HCEC 1CT (cell line): Measurements from ENCODE around the gene MYCL.
A peak's percentile ranks its signal among the peaks of the same experiment; 100 is the strongest.
"Not testable (repeated sequence)": the region's sequence is repeated elsewhere in the genome, so short reads cannot be mapped to it uniquely, and the experiment has no call there.

ENCODE experiments used
- DNase-seq: peaks from one replicate; pipeline ENCODE4 v3.0.0-alpha.2; 2017

Gene MYCL

DNA sequence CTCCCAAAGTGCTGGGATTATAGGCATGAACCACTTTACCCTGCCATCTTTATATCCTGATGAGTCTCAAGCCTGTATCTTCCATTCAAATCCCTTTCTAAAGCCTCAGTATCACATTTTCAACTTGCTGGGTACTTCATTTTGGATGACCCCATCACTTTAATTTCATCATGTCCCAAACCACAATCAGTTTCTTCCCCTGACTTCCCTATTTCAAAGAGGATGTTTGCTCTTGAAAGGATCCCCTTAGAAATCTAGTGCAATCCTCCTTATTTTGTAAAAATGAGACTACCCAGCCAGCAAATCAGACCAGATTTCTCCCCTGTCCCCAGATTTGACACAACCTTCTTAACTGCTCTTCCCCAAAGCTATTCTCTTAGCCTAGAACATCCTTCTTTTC lies 11.4 kb downstream of the MYCL start:
- no peak for DNase-seq

DNA sequence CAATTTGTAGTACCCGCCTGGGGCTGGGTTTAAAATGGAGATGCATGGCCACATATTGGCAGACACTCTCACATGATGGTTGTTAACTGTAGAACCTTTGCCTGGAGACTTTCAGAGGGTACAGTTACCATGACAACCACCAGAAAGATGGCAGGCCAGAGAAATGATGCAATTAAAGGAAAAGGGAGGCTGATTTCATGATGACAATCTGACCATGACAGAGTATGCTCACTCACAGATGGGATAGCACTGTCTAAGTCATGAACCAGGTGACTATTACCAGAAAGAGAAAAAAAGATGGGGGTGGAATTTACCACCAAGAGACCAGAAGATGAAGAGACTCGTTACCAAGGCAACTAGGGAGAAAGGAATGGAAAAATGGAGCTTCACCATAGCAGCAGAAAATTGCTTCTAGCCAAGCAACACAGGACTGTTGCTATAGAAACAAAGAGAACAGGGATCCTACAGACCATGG lies 14.9 kb downstream of the MYCL start:
- no peak for DNase-seq

DNA sequence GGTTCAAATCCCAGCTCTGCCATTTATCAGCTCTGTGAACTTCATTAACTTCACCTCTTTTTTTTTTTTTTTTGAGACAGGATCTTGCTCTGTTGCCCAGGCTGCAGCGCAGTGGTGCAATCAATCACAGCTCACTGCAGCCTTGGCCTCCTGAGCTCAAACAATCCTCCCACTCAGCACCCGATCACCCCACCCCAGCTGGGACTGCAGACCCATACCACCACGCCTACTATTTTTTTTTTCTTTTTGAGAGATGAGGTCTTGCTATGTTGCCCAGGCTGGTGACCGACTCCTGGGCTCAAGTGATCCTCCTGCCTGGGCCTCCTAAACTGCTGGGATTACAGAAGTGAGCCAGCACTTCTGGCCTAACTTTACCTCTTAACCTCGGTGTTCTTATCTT lies 16.2 kb downstream of the MYCL start:
- DNase-seq, result no peak

DNA sequence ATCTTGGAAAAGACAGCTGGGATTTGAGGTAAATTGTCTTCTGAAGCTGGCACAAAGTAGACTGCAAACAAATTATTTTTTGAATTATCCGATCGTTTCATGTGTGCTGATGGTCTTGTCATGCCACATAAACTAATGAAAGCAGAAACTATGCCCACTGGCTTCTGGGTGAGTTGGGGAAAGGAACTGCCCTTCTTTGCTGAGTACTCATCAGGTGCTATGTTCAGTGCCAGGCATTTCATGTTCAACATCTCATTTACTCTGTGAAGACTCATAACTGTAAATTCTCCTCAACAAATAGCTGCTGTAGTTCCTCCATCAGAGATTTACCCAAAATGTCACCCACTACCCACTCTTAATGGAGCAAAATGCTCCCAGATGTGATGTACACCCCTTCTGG lies 19.6 kb downstream of the MYCL start:
- no peak for DNase-seq

DNA sequence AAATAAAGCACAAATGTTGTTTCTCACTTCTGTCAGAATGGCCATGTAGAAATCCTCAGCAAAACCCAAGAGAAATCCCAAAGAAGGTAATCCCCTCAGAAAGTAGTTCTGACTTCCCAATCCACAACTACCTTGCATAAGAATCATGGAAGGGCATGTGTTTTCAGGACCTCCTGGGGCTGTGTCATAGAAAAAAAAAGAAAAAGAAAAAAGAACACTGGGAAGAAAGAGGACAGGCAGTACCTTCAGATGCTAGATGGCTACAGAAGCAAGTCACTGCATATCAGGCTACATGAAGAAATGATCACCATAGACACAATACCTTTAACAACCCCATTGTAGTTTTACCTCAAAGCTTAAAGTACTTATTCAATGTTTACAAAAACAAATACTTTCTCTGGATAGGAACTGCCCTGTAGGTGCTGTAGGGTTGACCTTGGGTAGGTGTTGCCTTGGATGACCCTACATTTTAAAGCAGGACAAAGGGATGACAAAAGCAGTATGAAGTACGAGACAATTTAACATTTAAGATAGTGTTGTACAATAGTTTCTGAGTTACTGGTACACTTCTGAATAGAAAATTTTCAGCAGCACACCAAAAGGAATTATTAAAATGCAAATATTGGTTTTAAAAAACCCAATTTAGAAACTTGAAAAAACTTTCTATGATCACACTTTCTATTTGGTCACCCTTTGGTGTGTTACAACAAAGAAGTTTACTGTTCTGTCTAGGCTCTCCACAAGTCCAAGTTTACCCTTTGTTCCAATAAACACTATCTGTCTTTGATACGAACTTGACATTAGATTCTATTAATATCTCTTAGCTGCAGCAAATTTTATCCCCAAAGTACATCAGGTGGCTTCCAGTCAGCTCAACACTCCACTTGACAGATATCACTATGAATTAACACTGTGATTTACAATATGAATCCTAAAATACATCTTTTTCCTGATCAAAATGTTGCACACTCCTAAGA lies 23.4 kb downstream of the MYCL start:
- DNase-seq, result no peak

DNA sequence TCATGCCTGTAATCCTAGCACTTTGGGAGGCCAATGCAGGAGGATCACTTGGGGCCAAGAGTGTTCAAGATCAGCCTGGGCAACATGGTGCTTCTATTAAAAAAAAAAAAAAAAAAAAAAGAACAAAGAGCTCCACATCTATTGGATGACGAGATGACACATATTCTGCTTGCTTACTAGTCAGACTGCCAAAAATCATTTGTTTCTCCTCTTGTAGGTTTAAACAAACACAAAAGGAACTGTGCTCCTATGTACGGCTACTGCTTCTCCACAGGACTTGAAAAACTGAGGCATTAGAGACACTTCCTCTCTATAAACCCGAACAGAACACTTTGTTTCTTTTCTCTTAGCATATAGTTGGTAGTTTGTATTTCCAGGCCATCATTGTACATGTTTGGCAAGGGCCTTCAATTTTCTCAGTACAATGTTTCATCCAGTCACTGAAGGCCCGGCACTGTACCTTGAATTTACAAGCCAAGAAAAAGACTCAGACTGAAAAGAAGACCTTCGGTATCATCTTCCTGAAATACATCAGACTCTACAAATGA lies 24.4 kb downstream of the MYCL start:
- DNase-seq, result no peak

DNA sequence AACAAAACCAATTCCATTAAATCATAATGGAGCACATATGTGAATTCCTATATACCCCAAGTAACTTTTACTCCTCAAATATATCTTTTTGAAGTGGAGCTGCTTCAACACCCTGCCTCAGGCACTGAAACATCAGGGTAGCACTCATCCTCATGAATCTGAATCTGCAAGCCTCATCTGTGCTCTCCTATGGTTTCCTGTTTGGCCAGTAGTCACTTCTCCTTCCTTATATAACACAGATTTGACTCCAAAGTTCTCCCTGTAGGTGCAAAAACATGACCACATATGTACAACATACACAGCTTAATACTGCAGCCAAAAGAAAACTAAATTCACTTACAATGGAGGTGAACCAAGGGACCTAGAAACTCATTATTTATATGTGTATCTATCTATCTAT lies 25.6 kb downstream of the MYCL start:
- no peak for DNase-seq

DNA sequence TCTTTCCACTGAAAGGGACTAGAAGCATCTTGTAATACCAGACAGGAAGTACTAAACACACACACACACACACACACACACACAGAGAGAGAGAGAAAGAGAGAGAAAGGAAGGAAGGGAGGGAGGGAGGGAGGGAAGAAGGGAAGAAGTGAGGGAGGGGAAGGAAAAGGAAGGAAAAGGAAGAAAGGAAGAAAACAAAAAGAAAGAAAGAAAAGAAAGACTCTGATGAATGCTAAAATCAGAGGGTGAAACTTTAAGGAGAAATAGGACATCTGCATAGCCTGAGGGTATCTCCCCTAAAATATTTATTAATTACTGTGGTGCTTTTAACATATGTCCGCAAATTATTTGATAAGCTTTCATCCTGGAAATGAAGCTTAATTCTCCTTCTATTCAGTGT lies 29.0 kb downstream of the MYCL start:
- DNase-seq, result no peak

DNA sequence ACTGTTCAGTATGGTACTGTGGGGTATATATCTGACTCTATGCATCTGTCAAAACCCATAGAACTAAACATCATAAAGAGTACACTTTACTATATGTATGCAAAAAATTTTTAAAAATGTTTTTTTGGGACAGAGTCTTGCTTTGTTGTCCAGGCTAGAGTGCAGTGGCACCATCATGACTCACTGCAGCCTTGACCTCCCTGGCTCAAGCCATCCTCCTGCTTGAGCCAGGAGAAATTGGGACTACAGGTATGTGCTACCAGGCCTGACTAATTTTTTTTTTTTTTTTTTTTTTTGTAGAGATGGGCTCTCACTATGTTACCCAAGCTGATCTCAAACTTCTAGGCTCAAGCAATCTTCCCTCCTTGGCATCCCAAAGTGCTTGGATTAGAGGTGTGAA lies 29.9 kb downstream of the MYCL start:
- no peak for DNase-seq

DNA sequence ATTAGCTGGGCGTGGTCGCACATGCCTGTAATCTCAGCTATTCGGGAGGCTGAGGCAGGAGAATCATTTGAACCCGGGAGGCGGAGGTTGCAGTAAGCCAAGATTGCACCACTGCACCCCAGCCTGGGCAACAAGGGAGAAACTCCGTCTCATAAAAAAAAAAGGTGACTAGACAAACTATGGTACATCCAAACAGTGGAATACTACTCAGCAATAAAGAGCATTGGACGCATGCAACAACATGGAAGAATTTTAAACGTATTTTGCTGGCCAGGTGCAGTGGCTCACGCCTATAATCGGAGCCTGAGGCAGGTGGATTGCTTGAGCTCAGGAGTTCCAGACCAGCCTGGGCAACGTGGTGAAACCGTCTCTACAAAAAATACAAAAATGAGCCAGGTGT lies 30.7 kb downstream of the MYCL start:
- DNase-seq, result not testable (repeated sequence)

DNA sequence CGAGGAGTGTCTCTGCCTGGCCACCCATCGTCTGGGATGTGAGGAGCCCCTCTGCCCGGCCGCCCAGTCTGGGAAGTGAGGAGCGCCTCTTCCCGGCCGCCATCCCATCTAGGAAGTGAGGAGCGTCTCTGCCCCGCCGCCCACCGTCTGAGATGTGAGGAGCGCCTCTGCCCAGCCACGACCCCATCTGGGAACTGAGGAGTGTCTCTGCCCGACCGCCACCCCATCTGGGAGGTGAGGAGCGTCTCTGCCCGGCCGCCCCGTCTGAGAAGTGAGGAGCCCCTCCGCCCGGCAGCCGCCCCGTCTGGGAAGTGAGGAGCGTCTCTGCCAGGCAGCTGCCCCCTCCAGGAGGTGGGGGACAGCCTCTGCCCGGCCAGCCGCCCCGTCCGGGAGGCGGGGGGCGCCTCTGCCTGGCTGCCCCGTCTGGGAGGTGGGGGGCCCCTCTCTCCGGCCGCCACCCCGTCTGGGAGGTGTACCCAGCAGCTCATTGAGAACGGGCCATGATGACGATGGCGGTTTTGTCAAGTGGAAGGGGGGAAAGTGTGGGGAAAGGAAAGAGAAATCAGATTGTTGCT lies 32.1 kb downstream of the MYCL start:
- DNase-seq, result not testable (repeated sequence)

DNA sequence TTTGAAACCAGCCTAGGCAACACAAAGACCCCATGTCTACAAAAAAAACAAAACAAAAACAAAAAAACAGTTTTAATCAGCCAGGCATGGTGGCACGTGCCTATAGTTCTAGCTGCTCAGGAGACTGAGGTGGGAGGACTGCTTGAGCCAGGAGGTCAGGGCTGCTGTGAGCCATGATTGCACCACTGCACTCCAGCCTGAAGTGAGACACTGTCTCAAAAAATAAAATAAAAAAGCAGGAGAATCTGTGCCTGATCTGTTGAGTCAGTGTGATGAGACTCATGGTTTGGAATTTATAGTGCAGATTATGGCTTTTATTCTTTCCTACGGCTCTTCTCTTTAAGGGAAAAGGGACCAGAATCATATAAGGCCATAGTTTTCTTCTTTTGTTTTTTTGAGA lies 35.0 kb downstream of the MYCL start:
- DNase-seq, result peak; percentile 83

DNA sequence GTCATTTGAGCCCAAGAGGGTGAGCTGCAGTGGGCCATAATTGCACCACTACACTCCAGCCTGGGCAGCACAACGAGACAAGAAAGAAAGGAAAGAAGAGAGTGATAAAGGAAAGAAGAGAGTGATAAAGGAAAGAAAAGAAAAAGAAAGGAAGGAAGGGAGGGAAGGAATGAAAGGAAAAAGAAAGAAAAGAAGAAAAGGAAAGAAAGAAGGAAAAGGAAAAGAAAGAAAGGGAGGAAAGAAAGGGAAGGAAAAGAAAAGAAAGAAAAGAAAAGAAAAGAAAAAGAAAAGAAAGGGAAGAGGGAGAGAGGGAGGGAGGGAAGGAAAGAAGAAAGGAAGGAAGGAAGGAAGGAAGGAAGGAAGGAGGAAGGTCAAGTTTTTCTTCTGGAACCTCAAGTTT lies 36.0 kb downstream of the MYCL start:
- DNase-seq, result no peak

DNA sequence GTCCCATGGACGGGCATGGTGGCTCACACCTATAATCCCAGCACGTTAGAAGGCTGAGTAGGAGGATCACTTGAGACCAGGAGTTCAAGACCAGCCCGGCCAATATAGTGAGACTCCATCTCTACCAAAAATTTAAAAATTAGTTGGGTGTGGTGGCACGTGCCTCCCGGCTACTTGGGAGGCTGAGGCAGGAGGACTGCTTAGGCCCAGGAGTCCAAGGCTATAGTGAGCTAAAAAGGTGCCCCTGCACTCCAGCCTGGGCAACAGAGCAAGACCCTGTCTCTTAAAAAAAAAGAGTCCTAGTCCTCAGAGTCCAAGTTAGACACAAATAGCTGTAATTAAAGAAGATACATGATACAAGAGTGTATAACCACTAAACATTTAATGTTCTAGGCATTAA lies 38.5 kb downstream of the MYCL start:
- no peak for DNase-seq

DNA sequence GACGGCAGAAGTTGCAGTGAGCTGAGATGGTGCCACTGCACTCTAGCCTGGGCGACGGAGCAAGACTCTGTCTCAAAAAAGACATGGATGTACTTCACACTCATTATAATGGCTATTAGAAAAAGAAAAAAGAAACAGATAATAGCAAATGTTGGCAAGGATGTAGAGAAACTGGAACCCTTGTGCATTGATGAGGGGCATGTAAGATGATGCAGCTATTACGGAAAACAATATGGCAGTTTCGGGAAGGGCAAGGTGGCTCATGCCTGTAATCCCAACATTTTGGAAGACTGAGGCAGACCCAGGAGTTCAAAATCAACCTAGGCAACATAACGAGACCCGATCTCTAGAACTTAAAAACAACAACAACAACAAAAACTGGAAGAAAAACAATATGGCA lies 40.7 kb downstream of the MYCL start:
- DNase-seq, result no peak

DNA sequence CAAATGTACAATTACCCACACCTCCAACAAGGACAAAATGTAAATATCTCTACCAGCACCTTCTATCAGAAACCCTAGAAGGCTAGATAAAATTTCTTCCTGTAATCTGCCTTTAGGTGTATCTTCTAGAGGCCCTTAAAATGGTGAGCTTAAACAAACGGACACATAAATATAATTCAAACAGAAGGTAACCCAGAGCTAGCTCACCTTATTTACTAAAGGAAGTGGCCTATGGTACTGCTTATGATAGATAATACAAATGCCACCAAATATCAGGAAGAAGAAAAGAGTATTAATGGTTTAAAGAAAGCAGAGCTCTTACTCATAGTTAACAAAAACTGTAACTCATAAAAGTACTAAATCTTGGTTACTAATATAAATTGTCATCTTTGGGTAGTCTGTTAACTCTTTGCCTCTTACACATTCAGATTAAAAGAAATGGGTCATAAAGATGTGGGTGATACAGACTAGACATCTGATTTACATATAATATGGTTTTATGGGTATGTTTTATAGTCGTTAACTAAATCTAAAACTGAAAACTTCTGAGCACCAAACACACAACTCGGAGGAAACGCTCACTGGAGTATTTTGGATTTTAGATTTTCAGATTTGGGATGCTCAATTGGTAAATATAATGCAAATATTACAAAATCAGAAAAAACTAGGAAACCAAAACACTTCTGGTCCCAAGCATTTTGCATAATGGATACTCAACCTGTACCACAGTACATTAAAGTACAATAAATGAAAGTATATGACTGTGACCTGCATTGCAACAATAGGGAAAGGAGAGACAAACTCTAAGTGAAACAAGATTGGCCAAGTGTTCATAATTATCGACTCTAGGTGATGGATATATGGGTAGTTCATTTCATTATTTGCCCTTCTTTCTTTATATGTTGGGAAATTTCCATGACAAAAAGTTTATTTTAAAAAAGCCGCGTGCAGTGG lies 41.6 kb downstream of the MYCL start:
- no peak for DNase-seq

DNA sequence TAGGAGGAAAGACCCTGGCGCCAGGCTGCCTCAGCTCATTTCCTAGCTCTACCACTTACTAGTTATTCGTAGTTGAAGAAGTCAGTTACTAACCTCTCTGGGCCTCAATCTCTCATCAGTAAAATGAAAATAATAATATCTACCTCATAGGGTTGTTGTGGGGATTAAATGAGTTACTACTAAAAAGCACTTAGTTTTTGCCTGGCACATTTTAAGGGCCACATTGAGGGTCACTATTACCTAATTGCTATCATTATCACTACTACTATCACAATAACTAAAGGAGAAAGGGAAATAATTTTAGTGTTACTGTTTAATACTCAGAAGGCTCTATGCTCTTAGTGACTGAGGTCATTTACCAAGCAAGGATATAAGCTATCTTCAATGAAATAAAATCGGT lies 43.4 kb downstream of the MYCL start:
- DNase-seq, result no peak

DNA sequence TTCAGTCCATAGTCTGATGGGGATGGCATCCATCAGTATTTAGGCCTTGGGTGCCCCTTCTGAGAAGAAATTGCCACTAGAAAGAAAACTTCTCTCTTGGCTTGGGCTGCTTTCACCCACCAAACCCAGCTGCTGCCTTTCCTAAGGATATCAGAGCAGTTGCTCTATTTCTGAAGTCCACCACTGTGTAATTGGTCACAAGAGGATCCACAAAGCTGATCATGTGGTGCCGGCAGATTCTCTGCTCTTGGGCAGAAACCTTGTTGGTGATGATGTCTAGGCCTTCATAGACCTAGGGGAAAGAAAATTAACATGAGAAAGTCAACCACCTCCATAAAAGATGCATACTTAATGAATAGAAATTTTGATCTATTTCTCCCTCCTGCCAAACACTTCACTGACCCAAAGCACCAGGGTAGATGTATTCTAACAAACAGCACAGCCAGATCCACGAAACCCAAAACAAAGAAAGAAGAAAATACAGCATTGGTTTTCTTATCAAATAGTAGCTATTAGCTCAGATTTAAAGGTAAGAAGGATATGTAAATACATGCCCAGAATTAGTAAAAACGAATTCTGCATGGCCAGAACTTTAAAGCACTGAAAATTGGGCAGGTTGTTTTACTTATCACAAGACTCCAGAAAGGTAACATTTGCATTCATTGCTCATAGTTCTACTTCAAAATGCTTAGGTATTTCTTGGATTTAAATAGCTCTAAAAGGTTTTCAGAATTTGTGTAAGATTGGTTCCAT lies 44.4 kb downstream of the MYCL start:
- DNase-seq, result no peak

DNA sequence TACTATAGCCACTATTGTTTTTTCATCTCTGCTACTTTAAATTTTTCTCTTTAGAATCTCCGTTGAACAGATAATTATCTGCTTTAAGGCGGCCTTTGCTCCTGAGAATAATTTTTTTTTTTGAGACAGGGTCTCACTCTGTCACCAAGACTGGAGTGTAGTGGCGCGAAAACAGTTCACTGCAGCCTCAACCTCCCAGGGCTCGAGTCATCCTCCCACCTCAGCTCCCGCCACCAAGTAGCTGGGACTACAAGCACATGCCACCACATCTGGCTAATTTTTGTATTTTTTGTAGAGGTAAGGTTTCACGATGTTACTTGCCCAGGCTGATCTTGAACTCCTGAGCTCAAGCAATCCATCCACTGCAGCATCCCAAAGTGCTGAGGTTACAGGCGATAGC lies 47.0 kb downstream of the MYCL start:
- DNase-seq, result no peak

DNA sequence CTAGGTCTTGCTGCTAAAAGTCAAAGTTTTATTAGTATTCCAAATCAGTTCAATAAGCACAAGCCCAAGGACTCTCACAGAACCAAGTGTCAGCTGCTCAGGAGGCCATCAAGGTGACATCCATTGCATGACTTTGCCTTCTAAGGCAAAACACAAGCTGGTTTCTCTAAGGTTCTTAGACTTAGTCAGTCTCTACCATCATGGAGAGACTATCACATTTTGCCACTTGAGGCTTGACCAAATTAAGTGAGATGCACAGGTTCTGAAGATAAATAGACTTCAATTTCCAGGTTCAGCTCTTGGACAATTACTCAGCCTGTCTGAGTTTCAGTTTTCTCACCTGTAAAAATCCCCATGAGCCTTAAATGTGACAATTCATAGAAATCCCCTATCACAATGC lies 47.4 kb downstream of the MYCL start:
- no peak for DNase-seq

DNA sequence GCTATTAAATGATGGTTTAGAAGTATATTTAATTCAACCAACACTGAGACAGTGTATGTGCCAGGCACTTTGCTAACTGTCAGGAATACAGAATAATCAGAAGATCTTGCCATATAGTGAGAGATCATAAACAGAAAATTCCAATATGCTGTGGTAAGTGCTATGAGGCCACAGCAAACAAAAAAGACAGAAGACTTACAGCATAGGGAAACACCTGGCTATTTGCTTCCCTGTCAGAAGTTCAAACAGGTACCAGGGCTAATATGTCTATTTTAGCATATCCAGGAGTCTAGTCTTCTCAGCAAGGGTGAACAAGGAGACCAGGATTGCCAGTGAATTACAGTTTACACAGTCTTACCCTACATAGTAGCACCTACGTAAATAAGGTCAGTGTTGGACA lies 48.8 kb downstream of the MYCL start:
- no peak for DNase-seq

DNA sequence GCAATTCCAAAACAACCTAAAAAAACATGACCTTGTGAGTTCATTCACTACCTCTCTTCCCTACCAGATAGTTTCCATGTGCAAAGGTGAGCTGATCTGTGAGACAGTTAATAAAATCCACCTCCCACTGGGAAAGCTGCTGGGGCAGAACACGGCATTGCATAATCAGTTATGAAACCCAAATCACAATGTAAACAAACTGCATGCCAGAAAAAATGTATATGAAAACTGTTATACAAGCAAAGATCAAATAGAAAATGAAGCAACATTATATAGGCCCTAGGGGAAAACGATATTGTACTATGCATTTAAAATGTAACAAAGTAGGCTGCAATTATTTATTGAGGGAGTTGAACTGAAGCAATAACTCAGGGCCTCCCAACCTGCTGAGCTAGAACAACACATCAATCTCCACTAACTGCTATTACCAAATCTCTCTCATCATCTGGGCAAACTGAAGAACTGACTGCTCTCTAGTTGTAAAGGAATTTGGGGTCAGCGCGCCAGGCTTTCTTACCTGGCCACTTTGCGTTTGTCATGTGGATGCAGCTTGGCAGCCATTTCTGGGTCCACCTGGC lies 49.4 kb downstream of the MYCL start:
- DNase-seq, result no peak
